Testis (tissue), 3 donors: Measurements from ENCODE around the gene FMNL2. TPM values are rescaled to one million over a fixed set of nuclear protein-coding genes. Genes with fewer than 3 reads are reported as not detected.
"Not testable (repeated sequence)": the region's sequence is repeated elsewhere in the genome, so short reads cannot be mapped to it uniquely, and the experiment has no call there.

Experiments
- DNase-seq: peaks from one replicate; pipeline ENCODE4 v3.0.0-alpha.2; 2019
- H3K27ac ChIP-seq, 2 donors: fragments of 200-600 bp; sonication (generic); one replicate each; pipeline ENCODE4 v1.5.1; 2019
- H3K27me3 ChIP-seq: fragments of 200-600 bp; sonication (generic); one replicate; pipeline ENCODE4 v1.5.1; 2019
- H3K36me3 ChIP-seq: fragments of 200-600 bp; sonication (generic); one replicate; pipeline ENCODE4 v1.5.1; 2017; ENCODE audit warnings: low read depth; ENCODE audit errors: missing control alignments
- H3K4me1 ChIP-seq: fragments of 200-600 bp; sonication (generic); one replicate; pipeline ENCODE4 v1.5.1; 2019
- H3K4me3 ChIP-seq, 2 donors: fragments of 200-600 bp; sonication (generic); one replicate each; pipeline ENCODE4 v1.5.1; 2017 to 2019
- H3K9me3 ChIP-seq: fragments of 200-600 bp; sonication (generic); one replicate; pipeline ENCODE4 v1.5.1; 2017
- CTCF ChIP-seq, 3 experiments: fragments of 450-650 bp in 2 of 3; fragments of 200-600 bp in 1 of 3; sonication (generic) in 1 of 3; IDR thresholded peaks; one replicate each; pipeline ENCODE4 v1.5.1; 2016 to 2019; ENCODE audit warnings: antibody characterized with exemption in 3 of 3, mild to moderate bottlenecking in 2 of 3, moderate library complexity in 1 of 3
- POLR2A ChIP-seq: fragments of 450-650 bp; IDR thresholded peaks from one replicate; pipeline ENCODE4 v1.6.1; 2017; ENCODE audit warnings: antibody characterized with exemption, mild to moderate bottlenecking, moderate library complexity
- WGBS, 2 donors: methylation state at CpG; one replicate each; pipeline ENCODE4 v1.1.5; 2018; 5-methylcytosine and 5-hydroxymethylcytosine counted together
- intact Hi-C: fragments of 100-400 bp; cut with DNase I; formaldehyde crosslinking; loops from one replicate; pipeline ENCODE4 v1.15.1; 2023; ENCODE audit warnings: low total_unique reads
- polyA plus RNA-seq: library from polyadenylated mRNA; stranded (reverse); fragments of 350-450 nt; fragmentation: Illumina TruSeq; extraction: RNeasy Lipid Tissue Mini Kit (QIAGEN cat#74804); gene quantifications from one replicate; pipeline ENCODE4 v1.2.3, GENCODE V29; 2014; ENCODE audit warnings: low read depth, low replicate concordance; ENCODE audit not compliant: insufficient read depth
- total RNA-seq, 2 donors: library from RNA; depleted of rRNA; stranded (reverse); fragments of >200 nt; gene quantifications; one replicate each; pipeline ENCODE4 v1.2.3, GENCODE V29; 2016

The FMNL2 gene
- total and polyA plus RNA-seq, 3 donors from 2014 or later, result 15.4 to 19.8 (median 16.8) TPM

GRCh38 chr2:152383702-152384101 lies 48.7 kb downstream of the FMNL2 start:
- Histone ChIP-seq H3K27me3 (no peaks in the 10 kb centered on the region), H3K4me1 (no peaks in the 10 kb centered on the region), H3K9me3 (no peaks in the 10 kb centered on the region), H3K4me3 (no peak overlapping the region), H3K36me3 (no peaks in the 10 kb centered on the region), H3K27ac (no peak overlapping the region)
- DNase-seq, result no peak
- intact Hi-C loops, result no loop called here
- TF ChIP-seq POLR2A, result no peak
- no peak for TF ChIP-seq CTCF (IDR thresholded peaks at IDR 0.05)

DNA sequence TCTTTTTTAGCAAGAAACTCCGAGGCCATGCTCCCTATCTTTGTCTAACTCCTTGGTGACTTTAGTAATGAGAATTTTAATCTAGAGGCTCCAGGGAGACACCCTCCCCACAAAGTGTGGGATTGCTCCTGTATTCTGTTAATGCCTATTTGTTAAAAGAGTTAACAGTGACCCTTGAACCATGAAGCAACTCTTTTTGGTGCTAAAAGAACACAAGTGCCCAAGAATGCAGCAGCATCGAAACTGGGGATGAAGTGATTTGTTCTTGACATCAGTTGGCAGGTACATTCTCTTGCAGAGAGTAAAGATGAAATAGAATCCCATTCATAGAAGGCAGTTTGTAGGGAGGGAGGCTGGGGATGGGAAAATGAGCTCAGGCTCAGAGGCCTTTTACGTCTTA lies 50.0 kb downstream of the FMNL2 start:
- H3K4me1 ChIP-seq, result no peaks in the 10 kb centered on the region
- H3K9me3 ChIP-seq, result no peaks in the 10 kb centered on the region
- H3K27me3 ChIP-seq, result no peaks in the 10 kb centered on the region
- H3K27ac ChIP-seq, result no peak overlapping the region
- H3K36me3 ChIP-seq, result no peaks in the 10 kb centered on the region
- WGBS, 2 donors, result 76 to 82% methylated on average over 3 of the region's 3 CpGs
- intact Hi-C loops, result no loop called here
- TF ChIP-seq CTCF (IDR thresholded peaks at IDR 0.05), result no peak
- TF ChIP-seq POLR2A, result no peak
- no peak for DNase-seq
- no peak overlapping the region for H3K4me3 ChIP-seq

- intact Hi-C loops, result no loop called here
- H3K9me3 ChIP-seq, result no peaks in the 10 kb centered on the region
- no peak overlapping the region for H3K4me3 ChIP-seq
- no peak for TF ChIP-seq CTCF (IDR thresholded peaks at IDR 0.05)
- no peak for TF ChIP-seq POLR2A
- H3K27ac ChIP-seq, result no peak overlapping the region
- no peak for DNase-seq
- H3K27me3 ChIP-seq, result no peaks in the 10 kb centered on the region
- no peaks in the 10 kb centered on the region for H3K4me1 ChIP-seq
- H3K36me3 ChIP-seq, result no peaks in the 10 kb centered on the region
Measured at GRCh38 chr2:152385650-152386049, 50.7 kb downstream of the FMNL2 start.

DNA sequence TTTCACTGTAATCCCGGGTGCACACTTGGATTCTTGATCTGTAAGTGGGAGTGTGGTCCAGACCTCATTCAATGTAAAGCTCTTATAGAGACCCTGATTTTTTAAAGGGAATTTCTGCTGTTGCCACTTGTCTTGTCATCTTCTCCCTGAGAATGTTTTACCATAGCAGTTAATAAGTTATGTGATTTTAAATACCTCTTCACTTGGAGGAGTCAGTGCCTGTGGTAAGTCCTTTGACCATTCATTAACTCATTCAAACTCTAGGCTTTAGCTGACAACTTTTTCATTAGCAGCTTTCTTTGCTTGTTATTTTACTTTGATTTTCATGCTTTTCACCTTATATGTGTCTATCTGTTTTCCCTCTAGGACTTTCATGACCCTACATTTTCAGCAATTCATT lies 51.3 kb downstream of the FMNL2 start:
- no peak for TF ChIP-seq CTCF (IDR thresholded peaks at IDR 0.05)
- TF ChIP-seq POLR2A, result no peak
- intact Hi-C loops, result no loop called here
- WGBS, 2 donors, result 72 to 77% methylated on average over 1 of the region's 1 CpG

DNA sequence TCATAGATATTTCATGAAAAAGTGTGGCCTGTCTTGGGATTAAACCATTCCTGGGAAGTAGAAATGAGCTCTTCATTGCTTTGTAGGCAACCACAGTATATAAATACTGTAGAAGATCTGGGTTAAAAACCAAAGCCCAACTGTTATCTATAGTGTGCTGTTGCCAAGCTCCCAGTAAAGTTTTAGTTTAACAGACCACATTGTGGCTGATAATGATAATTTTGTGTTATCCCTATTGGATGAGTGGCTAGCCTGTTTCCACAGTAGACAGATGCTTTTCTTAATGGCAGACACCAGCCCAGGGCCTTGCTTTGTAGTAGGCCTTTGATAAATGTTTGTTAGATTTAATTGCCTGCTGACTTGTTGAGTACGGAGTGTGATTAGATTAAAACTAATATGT lies 52.1 kb downstream of the FMNL2 start:
- H3K4me3 ChIP-seq, result no peak overlapping the region
- H3K4me1 ChIP-seq, result no peaks in the 10 kb centered on the region
- no peaks in the 10 kb centered on the region for H3K9me3 ChIP-seq
- no peaks in the 10 kb centered on the region for H3K27me3 ChIP-seq
- no peak overlapping the region for H3K27ac ChIP-seq
- WGBS, 2 donors, result 71 to 79% methylated on average over 1 of the region's 1 CpG
- TF ChIP-seq CTCF (IDR thresholded peaks at IDR 0.05) (no peak), POLR2A (no peak)
- H3K36me3 ChIP-seq, result no peaks in the 10 kb centered on the region
- intact Hi-C loops, result no loop called here
- DNase-seq, result no peak

More for the DNA sequence above, 51.3 kb downstream of the FMNL2 start:
- H3K27ac ChIP-seq, result no peak overlapping the region
- DNase-seq, result no peak
- no peaks in the 10 kb centered on the region for H3K36me3 ChIP-seq
- H3K9me3 ChIP-seq, result no peaks in the 10 kb centered on the region
- no peaks in the 10 kb centered on the region for H3K4me1 ChIP-seq
- H3K27me3 ChIP-seq, result no peaks in the 10 kb centered on the region
- no peak overlapping the region for H3K4me3 ChIP-seq

DNA sequence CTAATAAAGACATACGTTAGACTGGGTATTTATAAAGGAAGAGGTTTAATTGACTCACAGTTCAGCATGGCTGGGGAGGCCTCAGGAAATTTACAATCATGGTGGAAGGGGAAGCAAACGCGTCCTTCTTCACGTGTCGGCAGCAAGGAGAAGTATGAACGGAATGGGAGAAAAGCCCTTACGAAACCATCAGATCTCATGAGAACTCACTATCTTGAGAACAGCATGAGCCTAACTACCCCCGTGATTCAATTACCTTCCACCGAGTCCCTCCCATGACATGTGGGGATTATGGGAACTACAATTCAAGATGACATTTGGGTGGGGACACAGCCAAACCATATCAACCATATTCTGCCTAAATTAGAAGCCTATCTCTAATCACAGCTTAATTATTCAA lies 53.3 kb downstream of the FMNL2 start:
- H3K9me3 ChIP-seq, H3K27me3 ChIP-seq, H3K4me3 ChIP-seq, H3K27ac ChIP-seq, intact Hi-C loops, DNase-seq, H3K4me1 ChIP-seq, H3K36me3 ChIP-seq: not testable (repeated sequence)
- WGBS, 2 donors, result 87 to 89% methylated on average over 9 of the region's 9 CpGs
